Mucosa of gallbladder (tissue), 1 donor: ENCODE data around the gene ARHGEF19. TPM values are rescaled to one million over a fixed set of nuclear protein-coding genes. Genes with fewer than 3 reads are reported as not detected.
A peak's percentile ranks its signal among the peaks of the same experiment; 100 is the strongest.
"Not testable (repeated sequence)": the region's sequence is repeated elsewhere in the genome, so short reads cannot be mapped to it uniquely, and the experiment has no call there.

Source experiments
- DNase-seq: peaks from one replicate; pipeline ENCODE4 v3.0.0-alpha.2; 2020; ENCODE audit warnings: low spot score
- total RNA-seq: library from RNA; stranded (reverse); gene quantifications from one replicate; pipeline ENCODE4 v1.2.1, GENCODE V29; 2021
- donor health status: DM: no; HTN: no; CAD: no.

ARHGEF19 gene
- total RNA-seq, 1 donor from 2014 or later = 6.4 TPM

- no peak for DNase-seq
Observed at GRCh38 chr1:16221499-16221898, 9.0 kb upstream of the ARHGEF19 start.

- no peak for DNase-seq
Observed at GRCh38 chr1:16219968-16220500, 7.6 kb upstream of the ARHGEF19 start.

GRCh38 chr1:16218674-16219071, 6.2 kb upstream of the ARHGEF19 start:
- no peak for DNase-seq

GRCh38 chr1:16218014-16218673, 5.7 kb upstream of the ARHGEF19 start:
- peak; percentile 24 for DNase-seq

- DNase-seq = peak; percentile 98
Observed at GRCh38 chr1:16217061-16217785, 4.8 kb upstream of the ARHGEF19 start.

- peak; percentile 80 for DNase-seq
Observed at GRCh38 chr1:16215882-16216753, 3.7 kb upstream of the ARHGEF19 start.

- DNase-seq = not testable (repeated sequence)
Observed at GRCh38 chr1:16215240-16215639, 2.8 kb upstream of the ARHGEF19 start.

- not testable (repeated sequence) for DNase-seq
Observed at GRCh38 chr1:16213544-16213943, 1.1 kb upstream of the ARHGEF19 start.

- DNase-seq = no peak
Observed at GRCh38 chr1:16213013-16213412, 561 bp upstream of the ARHGEF19 start.

- no peak for DNase-seq
Observed at GRCh38 chr1:16211824-16212223, 628 bp downstream of the ARHGEF19 start.

- DNase-seq = no peak
Observed at GRCh38 chr1:16210581-16210980, 1.9 kb downstream of the ARHGEF19 start.

GRCh38 chr1:16209847-16210407, 2.5 kb downstream of the ARHGEF19 start:
- DNase-seq = no peak

GRCh38 chr1:16209132-16209846, 3.2 kb downstream of the ARHGEF19 start:
- DNase-seq = no peak

- no peak for DNase-seq
Observed at GRCh38 chr1:16208270-16208987, 4.0 kb downstream of the ARHGEF19 start.

GRCh38 chr1:16207318-16208269, 4.9 kb downstream of the ARHGEF19 start:
- no peak for DNase-seq

- peak; percentile 97 for DNase-seq
Observed at GRCh38 chr1:16206547-16207317, 5.7 kb downstream of the ARHGEF19 start.

GRCh38 chr1:16205891-16206546, 6.4 kb downstream of the ARHGEF19 start:
- no peak for DNase-seq

GRCh38 chr1:16205334-16205671, 7.1 kb downstream of the ARHGEF19 start:
- DNase-seq = no peak
